ENCODE data around the gene FBXL7. TPM values are rescaled to one million over a fixed set of nuclear protein-coding genes. Genes with fewer than 3 reads are reported as not detected.

The FBXL7 gene
- total and polyA plus RNA-seq, 4 donors, result 0.24 to 1.4 (median 1.2) TPM

DNA sequence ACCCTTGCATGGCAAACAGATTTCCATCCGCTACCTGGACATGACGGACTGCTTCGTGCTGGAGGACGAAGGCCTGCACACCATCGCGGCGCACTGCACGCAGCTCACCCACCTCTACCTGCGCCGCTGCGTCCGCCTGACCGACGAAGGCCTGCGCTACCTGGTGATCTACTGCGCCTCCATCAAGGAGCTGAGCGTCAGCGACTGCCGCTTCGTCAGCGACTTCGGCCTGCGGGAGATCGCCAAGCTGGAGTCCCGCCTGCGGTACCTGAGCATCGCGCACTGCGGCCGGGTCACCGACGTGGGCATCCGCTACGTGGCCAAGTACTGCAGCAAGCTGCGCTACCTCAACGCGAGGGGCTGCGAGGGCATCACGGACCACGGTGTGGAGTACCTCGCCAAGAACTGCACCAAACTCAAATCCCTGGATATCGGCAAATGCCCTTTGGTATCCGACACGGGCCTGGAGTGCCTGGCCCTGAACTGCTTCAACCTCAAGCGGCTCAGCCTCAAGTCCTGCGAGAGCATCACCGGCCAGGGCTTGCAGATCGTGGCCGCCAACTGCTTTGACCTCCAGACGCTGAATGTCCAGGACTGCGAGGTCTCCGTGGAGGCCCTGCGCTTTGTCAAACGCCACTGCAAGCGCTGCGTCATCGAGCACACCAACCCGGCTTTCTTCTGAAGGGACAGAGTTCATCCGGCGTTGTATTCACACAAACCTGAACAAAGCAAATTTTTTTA, 436.7 kb downstream of the FBXL7 start:
- TF ChIP-seq RXRA (IDR thresholded peaks at IDR 0.05), result no peak
- no peak for TF ChIP-seq YY1 (IDR thresholded peaks at IDR 0.05)
- no peak for TF ChIP-seq HNF4G (IDR thresholded peaks at IDR 0.05)
- no peak for TF ChIP-seq ATF3 (IDR thresholded peaks at IDR 0.05)
- no peak for TF ChIP-seq TAF1 (conservative IDR thresholded peaks at IDR 0.05)
- TF ChIP-seq, protein P1, sequence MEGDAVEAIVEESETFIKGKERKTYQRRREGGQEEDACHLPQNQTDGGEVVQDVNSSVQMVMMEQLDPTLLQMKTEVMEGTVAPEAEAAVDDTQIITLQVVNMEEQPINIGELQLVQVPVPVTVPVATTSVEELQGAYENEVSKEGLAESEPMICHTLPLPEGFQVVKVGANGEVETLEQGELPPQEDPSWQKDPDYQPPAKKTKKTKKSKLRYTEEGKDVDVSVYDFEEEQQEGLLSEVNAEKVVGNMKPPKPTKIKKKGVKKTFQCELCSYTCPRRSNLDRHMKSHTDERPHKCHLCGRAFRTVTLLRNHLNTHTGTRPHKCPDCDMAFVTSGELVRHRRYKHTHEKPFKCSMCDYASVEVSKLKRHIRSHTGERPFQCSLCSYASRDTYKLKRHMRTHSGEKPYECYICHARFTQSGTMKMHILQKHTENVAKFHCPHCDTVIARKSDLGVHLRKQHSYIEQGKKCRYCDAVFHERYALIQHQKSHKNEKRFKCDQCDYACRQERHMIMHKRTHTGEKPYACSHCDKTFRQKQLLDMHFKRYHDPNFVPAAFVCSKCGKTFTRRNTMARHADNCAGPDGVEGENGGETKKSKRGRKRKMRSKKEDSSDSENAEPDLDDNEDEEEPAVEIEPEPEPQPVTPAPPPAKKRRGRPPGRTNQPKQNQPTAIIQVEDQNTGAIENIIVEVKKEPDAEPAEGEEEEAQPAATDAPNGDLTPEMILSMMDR (IDR thresholded peaks at IDR 0.05; ENCODE audit: low read depth, low read length, missing input control), result no peak
- WGBS, result 97% methylated on average over 60 of the region's 60 CpGs
- Histone ChIP-seq H3K9me3 (ENCODE audit: control insufficient read depth in 4 of 4, low read length in 3 of 4) (no peaks in the 10 kb centered on the region), H3K27me3 (ENCODE audit: control insufficient read depth in 4 of 4, insufficient read depth in 4 of 4, low read length in 3 of 4) (no peaks in the 10 kb centered on the region), H3K4me1 (ENCODE audit: control insufficient read depth in 4 of 4, insufficient read depth in 4 of 4, low read length in 3 of 4) (no peaks in the 10 kb centered on the region), H3K27ac (ENCODE audit: low read depth in 1 of 2, low read length in 2 of 2) (no peak overlapping the region), H3K4me3 (ENCODE audit: low read depth in 1 of 3, low read length in 3 of 3) (no peak overlapping the region), H3K9ac (ENCODE audit: low read depth in 1 of 2, low read length in 2 of 2) (no peak overlapping the region), H3K36me3 (ENCODE audit: control insufficient read depth in 4 of 4, insufficient read depth in 3 of 4, low read depth in 1 of 4, low read length in 3 of 4) (no peaks in the 10 kb centered on the region)
- DNase-seq (ENCODE audit: low spot score), result no peak

GRCh38 chr5:15937708-15938107, 437.7 kb downstream of the FBXL7 start:
- Histone ChIP-seq H3K4me1 (ENCODE audit: control insufficient read depth in 4 of 4, insufficient read depth in 4 of 4, low read length in 3 of 4) (no peaks in the 10 kb centered on the region), H3K27me3 (ENCODE audit: control insufficient read depth in 4 of 4, insufficient read depth in 4 of 4, low read length in 3 of 4) (no peaks in the 10 kb centered on the region), H3K27ac (ENCODE audit: low read depth in 1 of 2, low read length in 2 of 2) (no peak overlapping the region), H3K9ac (ENCODE audit: low read depth in 1 of 2, low read length in 2 of 2) (no peak overlapping the region), H3K9me3 (ENCODE audit: control insufficient read depth in 4 of 4, low read length in 3 of 4) (no peaks in the 10 kb centered on the region), H3K4me3 (ENCODE audit: low read depth in 1 of 3, low read length in 3 of 3) (no peak overlapping the region), H3K36me3 (ENCODE audit: control insufficient read depth in 4 of 4, insufficient read depth in 3 of 4, low read depth in 1 of 4, low read length in 3 of 4) (no peaks in the 10 kb centered on the region)
- TF ChIP-seq JUND (IDR thresholded peaks at IDR 0.05) (no peak), FOXA1 (IDR thresholded peaks at IDR 0.05) (no peak), ATF3 (IDR thresholded peaks at IDR 0.05) (no peak), TAF1 (conservative IDR thresholded peaks at IDR 0.05) (no peak), FOXA2 (IDR thresholded peaks at IDR 0.05) (no peak), RXRA (IDR thresholded peaks at IDR 0.05) (no peak), HNF4G (IDR thresholded peaks at IDR 0.05) (no peak), NR2F2 (IDR thresholded peaks at IDR 0.05) (no peak), YY1 (IDR thresholded peaks at IDR 0.05) (no peak), GABPA (IDR thresholded peaks at IDR 0.05 in 1 of 2, conservative IDR thresholded peaks at IDR 0.05 in 1 of 2) (no peak), RAD21 (IDR thresholded peaks at IDR 0.05) (no peak), REST (IDR thresholded peaks at IDR 0.05) (no peak), HNF4A (conservative IDR thresholded peaks at IDR 0.05) (no peak), SP1 (IDR thresholded peaks at IDR 0.05) (no peak), EGR1 (IDR thresholded peaks at IDR 0.05; ENCODE audit: low read depth in 2 of 2) (no peak)
- TF ChIP-seq, protein P1 (IDR thresholded peaks at IDR 0.05; ENCODE audit: low read depth, low read length, missing input control), result no peak
- TF ChIP-seq, protein P2, sequence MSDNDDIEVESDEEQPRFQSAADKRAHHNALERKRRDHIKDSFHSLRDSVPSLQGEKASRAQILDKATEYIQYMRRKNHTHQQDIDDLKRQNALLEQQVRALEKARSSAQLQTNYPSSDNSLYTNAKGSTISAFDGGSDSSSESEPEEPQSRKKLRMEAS (IDR thresholded peaks at IDR 0.05), result no peak
- TF ChIP-seq, protein P3, sequence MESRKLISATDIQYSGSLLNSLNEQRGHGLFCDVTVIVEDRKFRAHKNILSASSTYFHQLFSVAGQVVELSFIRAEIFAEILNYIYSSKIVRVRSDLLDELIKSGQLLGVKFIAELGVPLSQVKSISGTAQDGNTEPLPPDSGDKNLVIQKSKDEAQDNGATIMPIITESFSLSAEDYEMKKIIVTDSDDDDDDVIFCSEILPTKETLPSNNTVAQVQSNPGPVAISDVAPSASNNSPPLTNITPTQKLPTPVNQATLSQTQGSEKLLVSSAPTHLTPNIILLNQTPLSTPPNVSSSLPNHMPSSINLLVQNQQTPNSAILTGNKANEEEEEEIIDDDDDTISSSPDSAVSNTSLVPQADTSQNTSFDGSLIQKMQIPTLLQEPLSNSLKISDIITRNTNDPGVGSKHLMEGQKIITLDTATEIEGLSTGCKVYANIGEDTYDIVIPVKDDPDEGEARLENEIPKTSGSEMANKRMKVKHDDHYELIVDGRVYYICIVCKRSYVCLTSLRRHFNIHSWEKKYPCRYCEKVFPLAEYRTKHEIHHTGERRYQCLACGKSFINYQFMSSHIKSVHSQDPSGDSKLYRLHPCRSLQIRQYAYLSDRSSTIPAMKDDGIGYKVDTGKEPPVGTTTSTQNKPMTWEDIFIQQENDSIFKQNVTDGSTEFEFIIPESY (IDR thresholded peaks at IDR 0.05), result no peak
- WGBS, result 85% methylated on average over 1 of the region's 1 CpG
- no peak for DNase-seq (ENCODE audit: low spot score)

Data from liver (tissue), 9 donors.